Tibial nerve (tissue), 3 donors: ENCODE data around the gene BLVRA.

ENCODE experiments used
- POLR2A ChIP-seq, 2 donors: fragments of 450-650 bp; IDR thresholded peaks; one replicate each; pipeline ENCODE4 v1.6.1; 2017; ENCODE audit warnings: antibody characterized with exemption in 2 of 2, mild to moderate bottlenecking in 2 of 2, moderate library complexity in 2 of 2
- TF ChIP-seq, protein P1 (sequence below), 5 experiments: fragments of 200-600 bp in 3 of 5; fragments of 450-650 bp in 2 of 5; sonication (generic) in 3 of 5; IDR thresholded peaks; one replicate each; pipeline ENCODE4 v1.5.1; 2016 to 2019; ENCODE audit warnings: antibody characterized with exemption in 5 of 5, mild to moderate bottlenecking in 3 of 5, moderate library complexity in 2 of 5

DNA sequence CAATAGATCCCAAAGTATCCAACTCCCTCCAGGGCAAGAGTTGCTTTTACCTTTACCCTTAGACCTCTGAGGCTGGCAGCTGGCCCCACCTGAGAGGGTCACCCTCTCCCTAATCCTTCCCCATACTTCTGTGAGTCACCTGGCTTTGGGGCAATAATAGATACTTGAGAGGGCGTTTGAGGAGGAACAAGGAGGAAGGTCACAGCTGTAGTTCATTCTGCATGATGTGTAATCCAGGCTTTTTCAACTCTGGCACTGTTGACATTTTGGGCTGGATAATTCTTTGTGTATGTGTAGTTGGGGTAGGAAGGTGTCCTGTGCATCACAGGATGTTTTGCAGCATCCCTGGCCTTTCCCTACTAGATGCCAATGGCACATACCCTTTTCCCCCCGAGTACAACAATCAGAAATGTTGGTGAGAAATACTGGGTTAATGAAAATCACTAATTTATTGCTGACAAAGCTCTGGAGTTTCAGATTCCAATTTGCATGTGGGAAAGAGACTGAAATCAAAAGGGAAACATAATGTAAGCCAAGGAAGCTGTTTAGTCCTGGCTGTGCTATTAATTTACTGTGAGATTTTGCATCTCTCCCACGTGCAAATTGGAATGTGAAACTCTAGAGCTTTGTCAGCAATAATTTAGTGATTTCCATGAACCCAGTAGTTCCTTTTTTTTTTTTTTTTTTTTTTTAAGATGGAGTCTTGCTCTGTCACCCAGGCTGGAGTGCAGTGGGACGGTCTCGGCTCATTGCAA, 3.6 kb downstream of the BLVRA start:
- no peak for TF ChIP-seq POLR2A (IDR thresholded peaks at IDR 0.05)
- TF ChIP-seq, protein P1, sequence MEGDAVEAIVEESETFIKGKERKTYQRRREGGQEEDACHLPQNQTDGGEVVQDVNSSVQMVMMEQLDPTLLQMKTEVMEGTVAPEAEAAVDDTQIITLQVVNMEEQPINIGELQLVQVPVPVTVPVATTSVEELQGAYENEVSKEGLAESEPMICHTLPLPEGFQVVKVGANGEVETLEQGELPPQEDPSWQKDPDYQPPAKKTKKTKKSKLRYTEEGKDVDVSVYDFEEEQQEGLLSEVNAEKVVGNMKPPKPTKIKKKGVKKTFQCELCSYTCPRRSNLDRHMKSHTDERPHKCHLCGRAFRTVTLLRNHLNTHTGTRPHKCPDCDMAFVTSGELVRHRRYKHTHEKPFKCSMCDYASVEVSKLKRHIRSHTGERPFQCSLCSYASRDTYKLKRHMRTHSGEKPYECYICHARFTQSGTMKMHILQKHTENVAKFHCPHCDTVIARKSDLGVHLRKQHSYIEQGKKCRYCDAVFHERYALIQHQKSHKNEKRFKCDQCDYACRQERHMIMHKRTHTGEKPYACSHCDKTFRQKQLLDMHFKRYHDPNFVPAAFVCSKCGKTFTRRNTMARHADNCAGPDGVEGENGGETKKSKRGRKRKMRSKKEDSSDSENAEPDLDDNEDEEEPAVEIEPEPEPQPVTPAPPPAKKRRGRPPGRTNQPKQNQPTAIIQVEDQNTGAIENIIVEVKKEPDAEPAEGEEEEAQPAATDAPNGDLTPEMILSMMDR (IDR thresholded peaks at IDR 0.05) = no peak
